K562 (cell line): ENCODE data around the gene ECM1. TPM values are rescaled to one million over a fixed set of nuclear protein-coding genes. Genes with fewer than 3 reads are reported as not detected.

ENCODE experiments used
- CHD7 ChIP-seq: fragments of 200-600 bp; sonication (generic); IDR thresholded peaks from one replicate; pipeline ENCODE4 v1.6.1; 2012; ENCODE audit warnings: mild to moderate bottlenecking, low read depth, low read length, inconsistent platforms
- DIDO1 ChIP-seq: fragments of 450-650 bp; IDR thresholded peaks from 2 replicates; pipeline ENCODE4 v1.6.1; 2016; ENCODE audit warnings: low read depth, missing biosample characterization, missing genetic modification characterization
- MLX ChIP-seq, 2 experiments: fragments of 450-650 bp in 1 of 2; sonication (generic) in 1 of 2; formaldehyde crosslinking; conservative IDR thresholded peaks; 2 replicates each; pipeline versions ENCODE4 v1.4.0 to v1.8.1; 2020 to 2022; ENCODE audit warnings: mild to moderate bottlenecking in 1 of 2, missing genetic modification reagents in 1 of 2
- NFYB ChIP-seq: IDR thresholded peaks from 2 replicates; pipeline ENCODE4 v1.6.1; 2011; ENCODE audit warnings: mild to moderate bottlenecking, moderate library complexity; ENCODE audit not compliant: insufficient read length; ENCODE audit errors: extremely low read depth
- SAFB ChIP-seq: fragments of 200-400 bp; formaldehyde crosslinking; IDR thresholded peaks from 2 replicates; pipeline ENCODE4 v1.6.1; 2017; ENCODE audit warnings: low read depth, low read length, borderline replicate concordance
- SRF ChIP-seq, 2 experiments: fragments of 250-450, 450-650 bp in 1 of 2; sonication (Bioruptor Pico) in 1 of 2; sonication (generic) in 1 of 2; formaldehyde crosslinking; IDR thresholded peaks; 2 replicates each; pipeline versions ENCODE4 v1.5.0 to v1.5.1; 2020 to 2022; ENCODE audit warnings: mild to moderate bottlenecking in 1 of 2, missing genetic modification reagents in 1 of 2
- THAP7 ChIP-seq: fragments of 250-450 bp; sonication (Bioruptor Pico); IDR thresholded peaks from 2 replicates; pipeline ENCODE4 v1.5.0; 2021
- TOE1 ChIP-seq, 2 experiments: fragments of 450-650 bp in 1 of 2; sonication (generic) in 1 of 2; formaldehyde crosslinking in 1 of 2; IDR thresholded peaks; 2 replicates each; pipeline versions ENCODE4 v1.7.1 to v1.8.0; 2016 to 2022; ENCODE audit warnings: borderline replicate concordance in 2 of 2, mild to moderate bottlenecking in 2 of 2, antibody characterized with exemption in 1 of 2, inconsistent platforms in 1 of 2, low read depth in 1 of 2, missing genetic modification reagents in 1 of 2, moderate library complexity in 1 of 2
- ZBTB49 ChIP-seq: sonication (generic); formaldehyde crosslinking; IDR thresholded peaks from 2 replicates; pipeline ENCODE4 v1.8.0; 2022; ENCODE audit warnings: missing genetic modification reagents, mild to moderate bottlenecking, borderline replicate concordance
- polyA plus RNA-seq, 8 experiments: library from polyadenylated mRNA; depleted of rRNA in 4 of 8; stranded (reverse) in 5 of 8; unstranded in 3 of 8; fragments of >200 nt; fragmentation: Nextera tagmentation in 2 of 8; fragmentation: Illumina TruSeq in 1 of 8; extraction: Ambion mirVana in 2 of 8; extraction: Trizol in 1 of 8; gene quantifications; 2 replicates each; pipeline versions ENCODE4 v1.2.1 to v1.2.3, GENCODE V29; 2011 to 2014; ENCODE audit warnings: inconsistent platforms in 1 of 8, missing spikeins in 1 of 8
- total RNA-seq, 7 experiments: library from RNA; depleted of rRNA in 6 of 7; stranded (reverse); fragments of >200 nt in 6 of 7; fragmentation: Illumina TruSeq in 2 of 7; extraction: Trizol in 2 of 7; gene quantifications; 2 replicates each; pipeline versions ENCODE4 v1.2.1 to v1.2.3, GENCODE V29; 2011 to 2021; ENCODE audit warnings: low replicate concordance in 1 of 7

The ECM1 gene
- total and polyA plus RNA-seq, 9 of the 15 experiments (the other 6 are each of a cell fraction or from before 2014, with no cell fraction given), result 6.6 to 52.2 (median 12.8) TPM

GRCh38 chr1:150548632-150549495 lies 41.0 kb downstream of the ECM1 start, which contains the start of gene ADAMTSL4 (continued):
- TF ChIP-seq CHD7, result no peak
- TF ChIP-seq SAFB, result peak; percentile 70; the same call in 1 of the 2 replicates
- no peak for TF ChIP-seq MLX (CRISPR knock-in tag; conservative IDR thresholded peaks at IDR 0.05)
- no peak for TF ChIP-seq NFYB
- no peak for TF ChIP-seq DIDO1 (tag)
- no peak for TF ChIP-seq THAP7
- TF ChIP-seq ZBTB49, result no peak
- TF ChIP-seq TOE1 (IDR thresholded peaks at IDR 0.05; ENCODE audit: borderline replicate concordance), result no peak
- TF ChIP-seq TOE1 (CRISPR knock-in tag; IDR thresholded peaks at IDR 0.05; ENCODE audit: borderline replicate concordance, low read depth), result no peak
- TF ChIP-seq SRF (CRISPR knock-in tag; IDR thresholded peaks at IDR 0.05), result no peak
